ENCODE results near the gene FCRL5.
"Not testable (repeated sequence)": the region's sequence is repeated elsewhere in the genome, so short reads cannot be mapped to it uniquely, and the experiment has no call there.

The FCRL5 gene

DNA sequence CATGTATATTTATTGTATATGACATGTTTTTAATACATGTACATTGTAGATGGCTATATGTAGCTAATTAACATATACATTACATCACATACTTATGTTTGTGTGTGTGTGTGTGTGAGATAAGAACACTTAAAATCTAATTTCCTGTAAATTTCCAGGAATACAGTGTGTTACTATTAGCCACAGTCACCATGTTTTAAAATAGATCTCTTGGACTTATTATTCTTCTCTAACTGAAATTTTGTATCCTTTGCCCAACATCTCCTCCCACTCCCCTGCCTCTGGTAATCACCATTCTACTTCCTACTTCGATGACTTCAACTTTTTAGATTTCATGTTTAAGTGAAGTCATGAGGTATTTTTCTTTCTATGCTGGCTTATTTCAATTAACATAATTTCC lies 64.8 kb downstream of the FCRL5 start:
- DNase-seq (ENCODE audit: low read depth, low spot score), result no peak

GRCh38 chr1:157487096-157487495 lies 65.2 kb downstream of the FCRL5 start:
- DNase-seq (ENCODE audit: low read depth, low spot score), result no peak

GRCh38 chr1:157486400-157486799 lies 65.9 kb downstream of the FCRL5 start:
- not testable (repeated sequence) for DNase-seq (ENCODE audit: low read depth, low spot score)

DNA sequence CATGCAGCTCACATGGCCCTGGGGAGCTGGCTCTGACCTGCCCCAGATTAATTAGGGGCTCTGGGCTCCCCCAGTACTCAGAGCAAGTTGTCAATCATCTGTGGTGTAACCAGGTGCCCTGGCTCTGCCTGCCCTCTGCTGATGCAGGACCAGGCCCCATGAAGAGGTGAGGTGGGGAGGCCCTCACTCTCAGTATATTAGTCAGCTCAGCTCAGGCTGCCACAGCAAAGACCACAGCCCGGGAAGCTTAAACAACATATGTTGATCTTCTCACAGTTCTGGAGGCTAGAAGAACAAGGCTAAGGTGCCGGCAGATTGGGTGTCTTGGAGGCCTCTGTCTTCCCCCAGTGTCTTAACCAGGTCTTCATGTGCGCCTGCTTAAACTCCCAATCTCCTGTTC lies 66.5 kb downstream of the FCRL5 start:
- DNase-seq (ENCODE audit: low read depth, low spot score), result no peak

GRCh38 chr1:157484573-157484972 lies 67.7 kb downstream of the FCRL5 start:
- no peak for DNase-seq (ENCODE audit: low read depth, low spot score)

DNA sequence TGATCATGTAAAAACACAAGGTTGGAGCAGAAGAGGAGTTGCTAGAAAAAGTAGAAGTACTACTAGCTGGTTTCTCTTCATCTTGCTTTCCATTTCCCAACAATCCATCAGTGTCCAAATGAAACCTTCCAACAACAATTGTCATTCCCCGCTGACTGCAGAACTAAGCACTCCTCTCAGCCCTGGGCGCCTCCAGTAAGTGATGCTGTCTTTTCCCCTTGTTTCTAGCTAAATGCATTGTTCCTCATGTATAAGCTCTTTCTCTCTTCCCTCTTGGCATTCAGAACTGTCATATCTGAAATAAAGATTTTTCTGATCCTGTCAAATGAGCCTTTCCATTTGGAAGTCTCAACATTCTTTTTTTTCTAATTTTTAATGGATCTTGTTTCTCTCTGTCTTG lies 68.7 kb downstream of the FCRL5 start:
- no peak for DNase-seq (ENCODE audit: low read depth, low spot score)

GRCh38 chr1:157482717-157483116 lies 69.6 kb downstream of the FCRL5 start:
- DNase-seq (ENCODE audit: low read depth, low spot score), result no peak

DNA sequence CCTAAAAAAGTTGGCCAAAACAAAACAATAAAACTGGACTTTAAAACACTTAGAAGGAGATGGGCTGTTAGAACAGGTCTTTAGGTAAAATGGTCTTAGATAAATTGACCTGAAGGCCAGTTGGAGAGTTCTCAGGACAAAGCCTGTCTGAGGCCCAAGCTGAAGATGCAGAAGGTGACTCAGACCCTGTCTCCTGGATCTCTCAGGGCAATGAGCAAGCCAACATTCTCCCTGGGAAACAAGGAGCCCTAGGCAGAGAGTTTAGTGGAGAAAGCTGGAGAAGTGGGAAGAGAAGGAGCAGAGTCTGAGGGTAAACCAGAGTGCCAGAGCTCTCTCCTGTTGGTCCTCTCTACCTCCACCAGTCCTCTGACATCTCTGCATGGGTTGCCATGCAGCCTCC lies 70.1 kb downstream of the FCRL5 start:
- no peak for DNase-seq (ENCODE audit: low read depth, low spot score)

GRCh38 chr1:157478030-157478429 lies 74.3 kb downstream of the FCRL5 start:
- no peak for DNase-seq (ENCODE audit: low read depth, low spot score)

GRCh38 chr1:157477419-157477818 lies 74.9 kb downstream of the FCRL5 start:
- DNase-seq (ENCODE audit: low read depth, low spot score), result no peak

GRCh38 chr1:157472959-157473358 lies 79.4 kb downstream of the FCRL5 start:
- no peak for DNase-seq (ENCODE audit: low read depth, low spot score)

DNA sequence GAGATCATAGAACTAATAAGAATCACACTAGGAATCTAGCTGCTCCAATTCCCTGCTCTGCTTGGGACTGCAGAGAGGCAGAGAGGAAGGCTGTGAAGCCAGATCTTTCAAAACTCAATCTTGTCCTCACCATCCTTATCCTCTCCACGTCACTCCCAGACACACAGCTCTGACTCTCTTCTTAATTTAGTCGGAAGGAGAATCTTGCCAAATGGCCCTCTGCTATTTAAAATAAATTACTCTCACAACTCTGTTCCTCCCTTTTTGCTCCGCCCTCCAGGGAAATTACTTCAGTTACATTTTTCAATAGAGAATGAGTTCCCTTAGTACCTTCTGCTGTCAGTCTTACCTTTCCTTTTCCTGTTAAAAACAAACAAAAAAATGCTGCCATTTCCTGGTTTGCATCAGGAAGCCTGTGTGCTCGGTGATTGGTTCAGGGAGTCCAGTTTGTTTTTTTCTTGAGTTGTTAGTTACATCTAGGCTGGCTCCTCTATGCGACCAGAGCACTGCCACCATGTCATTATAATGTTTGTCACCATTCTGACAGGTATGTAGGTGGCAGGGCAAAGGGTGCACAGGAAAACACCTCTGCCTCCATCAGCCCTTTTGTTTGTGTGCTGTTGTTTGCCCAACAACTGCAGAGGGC lies 80.1 kb downstream of the FCRL5 start:
- no peak for DNase-seq (ENCODE audit: low read depth, low spot score)

DNA sequence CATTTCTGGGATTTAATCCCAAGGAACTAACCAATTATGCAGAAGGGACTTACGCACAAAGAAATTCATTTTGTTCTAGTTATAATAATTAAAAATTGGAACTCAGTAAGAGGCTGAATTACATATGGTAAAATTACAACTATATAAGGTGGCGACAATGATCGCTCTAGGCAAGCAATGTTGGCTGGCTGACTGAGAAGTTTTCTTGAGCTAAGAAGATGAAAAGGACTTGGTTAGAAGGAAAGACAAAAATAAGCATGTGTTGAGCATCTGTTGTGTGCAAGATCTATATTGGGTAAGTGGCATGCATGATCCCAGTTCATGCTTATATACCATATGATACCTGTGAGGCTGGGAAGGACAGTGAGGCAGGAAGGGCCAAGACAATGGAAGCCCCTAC lies 80.8 kb downstream of the FCRL5 start:
- no peak for DNase-seq (ENCODE audit: low read depth, low spot score)

GRCh38 chr1:157469752-157470675 lies 82.3 kb downstream of the FCRL5 start:
- DNase-seq (ENCODE audit: low read depth, low spot score), result no peak

DNA sequence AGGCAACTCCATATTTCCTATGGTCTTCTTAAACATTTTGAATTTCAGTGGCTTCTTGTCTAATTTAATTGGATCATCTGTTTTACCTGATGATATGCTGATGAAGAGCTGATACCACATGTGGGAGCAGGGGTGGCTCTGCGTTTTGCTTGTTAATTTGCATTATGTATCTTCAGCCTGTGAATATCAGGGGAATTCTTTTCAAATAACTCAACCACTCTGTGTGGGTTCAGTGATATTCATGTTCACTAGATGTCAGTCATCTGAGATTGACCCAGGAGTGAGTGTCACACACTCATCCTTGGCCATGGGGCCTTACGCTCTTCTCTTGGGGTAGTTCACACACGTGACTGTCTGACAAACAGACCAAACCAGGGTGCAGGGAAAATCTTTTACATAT lies 83.0 kb downstream of the FCRL5 start:
- no peak for DNase-seq (ENCODE audit: low read depth, low spot score)

DNA sequence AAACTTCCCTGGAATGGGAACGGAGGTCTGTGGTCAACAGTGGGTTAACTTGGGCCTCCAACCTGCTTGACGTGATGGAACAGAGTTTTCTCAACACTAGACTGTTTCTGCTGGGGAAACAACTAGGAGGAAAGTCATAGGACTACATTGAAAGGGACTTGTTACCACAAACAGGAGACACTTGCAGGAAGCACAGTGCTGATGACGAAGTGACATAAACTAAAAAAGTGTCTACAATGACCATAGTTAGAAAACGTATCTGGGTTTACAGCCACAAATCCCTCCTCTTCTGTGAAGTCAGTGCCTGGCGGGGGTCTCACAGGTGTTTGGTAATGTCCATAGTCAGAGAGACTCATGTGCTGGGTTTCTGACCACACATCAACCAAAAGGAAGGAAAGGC lies 86.3 kb downstream of the FCRL5 start:
- no peak for DNase-seq (ENCODE audit: low read depth, low spot score)
